ENCODE data around the gene SUN1. TPM values are rescaled to one million over a fixed set of nuclear protein-coding genes. Genes with fewer than 3 reads are reported as not detected.

SUN1 gene
- total and polyA plus RNA-seq, 12 donors, result 69.2 to 211 (median 183) TPM

- Histone ChIP-seq H3K27me3 (peaks cover 0 to 28% (median 11%) of the 10 kb centered on the region in 7 donors), H3K4me1 (peaks cover 0 to 38% (median 6%) of the 10 kb centered on the region in 9 donors), H3K9me3 (no peaks in the 10 kb centered on the region), H3K27ac (no peak overlapping the region), H3K4me3 (no peak overlapping the region), H3K36me3 (no peaks in the 10 kb centered on the region)
- no peak for TF ChIP-seq CTCF (IDR thresholded peaks at IDR 0.05)
- intact Hi-C loops (cut with DNase I), result no loop called here
- 63 to 86% methylated on average over 8 to 10 of the region's 10 CpGs for WGBS, 2 donors
- DNase-seq, result no peak
- no peak for ATAC-seq
These were observed 74.5 kb downstream of the SUN1 start for GRCh38 chr7:906776-907157.

DNA sequence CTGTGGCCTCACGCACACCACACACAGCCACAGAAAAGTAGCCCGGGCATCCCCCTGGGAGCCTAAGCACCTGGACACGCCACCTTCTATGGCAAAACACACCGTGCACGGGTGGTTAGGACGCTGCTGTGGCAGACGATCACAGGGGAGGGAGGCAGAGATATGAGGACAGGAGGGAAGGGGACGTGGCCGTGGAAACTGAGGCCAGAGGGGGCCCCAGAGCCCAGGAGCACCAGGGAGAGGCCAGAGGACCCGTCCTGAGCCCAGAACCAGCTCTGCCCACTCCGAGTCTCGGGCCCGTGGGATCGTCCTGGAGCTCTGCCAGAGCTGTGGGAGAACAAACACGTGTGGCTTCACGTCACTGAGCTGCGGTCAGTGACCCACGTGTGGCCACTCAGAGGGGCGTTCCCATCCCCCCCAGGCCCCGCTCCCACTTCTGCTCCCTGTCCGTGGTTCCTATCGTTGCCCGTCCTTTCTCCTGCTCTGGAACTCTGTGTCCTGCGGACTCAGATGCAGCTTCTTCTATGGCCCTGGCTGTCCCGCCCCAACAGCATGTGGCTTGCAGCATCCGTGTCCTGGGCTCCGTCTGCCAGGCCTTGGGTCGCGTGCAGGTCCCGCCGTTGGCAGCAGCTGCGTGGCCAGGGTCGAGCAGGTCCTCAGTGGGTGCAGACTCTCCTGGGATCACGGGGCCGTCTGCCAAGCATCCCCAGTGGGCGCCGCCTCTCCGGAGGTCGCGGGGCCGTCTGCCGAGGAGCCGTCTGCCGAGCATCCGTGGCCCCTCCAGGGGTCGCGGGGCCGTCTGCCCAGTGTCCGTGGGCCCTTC lies 75.1 kb downstream of the SUN1 start:
- Histone ChIP-seq H3K4me1 (peaks cover 0 to 36% (median 6%) of the 10 kb centered on the region in 9 donors), H3K36me3 (no peaks in the 10 kb centered on the region), H3K9me3 (no peaks in the 10 kb centered on the region), H3K27me3 (peaks cover 0 to 28% (median 11%) of the 10 kb centered on the region in 7 donors), H3K4me3 (no peak overlapping the region), H3K27ac (no peak overlapping the region)
- intact Hi-C loops (cut with DNase I), result no loop called here
- ATAC-seq (peak in 4 of 8 donors; percentile 5 to 72 (median 22)), DNase-seq (peak in 1 of 2 donors; percentile 43)
- WGBS, 2 donors, result 71 to 72% methylated on average over 49 of the region's 49 CpGs
- no peak for TF ChIP-seq CTCF (IDR thresholded peaks at IDR 0.05)

GRCh38 chr7:908159-908581 lies 75.9 kb downstream of the SUN1 start:
- DNase-seq, result no peak
- H3K27me3 ChIP-seq, result peaks cover 0 to 25% (median 11%) of the 10 kb centered on the region in 7 donors

More at GRCh38 chr7:908159-908581, 75.9 kb downstream of the SUN1 start:
- intact Hi-C loops (cut with DNase I), result loop anchor here in 1 of 10 donors (2.0 kb wide), 1 partner anchor 47 kb away; the partner anchor contains the start of gene ADAP1
- ATAC-seq, result peak in 1 of 8 donors; percentile 18
- no peaks in the 10 kb centered on the region for H3K9me3 ChIP-seq
- H3K27ac ChIP-seq, result peak overlapping the region in 2 of 10 donors; percentile 44 to 85
- no peaks in the 10 kb centered on the region for H3K36me3 ChIP-seq
- H3K4me1 ChIP-seq, result peaks cover 0 to 36% (median 6%) of the 10 kb centered on the region in 9 donors
- no peak for TF ChIP-seq CTCF (IDR thresholded peaks at IDR 0.05)
- 86 to 88% methylated on average over 12 of the region's 12 CpGs for WGBS, 2 donors
- H3K4me3 ChIP-seq, result peak overlapping the region in 1 of 10 donors; percentile 48

Data from heart right ventricle (tissue), 16 donors.